Activated CD8-positive, alpha-beta memory T cell treated with anti-CD3 and anti-CD28 coated beads for 1 hour (primary cell): ENCODE data around the gene CTIF.

Experiments used
- DNase-seq, 2 donors: peaks; one replicate each; pipeline ENCODE4 v3.0.0-alpha.2; 2020; ENCODE audit warnings: low read depth in 1 of 2; ENCODE audit errors: extremely low read depth in 1 of 2

Gene CTIF

DNA sequence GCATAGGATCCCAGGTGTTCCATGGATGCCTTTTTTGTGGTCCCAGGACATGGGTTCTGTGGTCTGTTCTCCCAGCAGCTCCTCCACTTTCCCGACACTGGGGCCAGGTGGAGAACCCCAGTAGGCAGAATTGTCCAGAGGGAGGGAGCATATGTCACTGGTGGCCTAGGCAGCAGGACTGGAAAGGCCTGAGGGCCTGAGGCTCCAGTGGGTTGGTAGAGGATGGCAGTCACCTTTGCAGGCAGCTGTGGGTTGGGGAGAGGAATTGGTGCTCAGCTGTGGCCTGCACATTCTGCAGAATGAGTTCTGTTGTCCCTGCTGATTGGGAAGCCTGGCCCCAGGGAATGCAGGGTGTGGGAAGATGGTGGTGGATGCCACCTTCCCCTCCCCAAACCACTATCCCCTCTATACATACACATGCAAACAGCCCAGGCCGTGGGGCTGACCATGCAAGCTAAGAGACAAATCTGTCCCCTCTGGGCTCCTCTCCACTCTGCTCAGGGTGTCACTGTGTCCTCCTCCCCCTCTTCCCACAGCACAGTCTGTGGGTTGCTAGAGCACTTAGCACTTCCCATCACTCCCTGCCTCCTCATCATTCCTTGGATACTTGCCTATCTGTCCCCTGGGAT is 11.4 kb downstream of the CTIF start:
- DNase-seq, result no peak

DNA sequence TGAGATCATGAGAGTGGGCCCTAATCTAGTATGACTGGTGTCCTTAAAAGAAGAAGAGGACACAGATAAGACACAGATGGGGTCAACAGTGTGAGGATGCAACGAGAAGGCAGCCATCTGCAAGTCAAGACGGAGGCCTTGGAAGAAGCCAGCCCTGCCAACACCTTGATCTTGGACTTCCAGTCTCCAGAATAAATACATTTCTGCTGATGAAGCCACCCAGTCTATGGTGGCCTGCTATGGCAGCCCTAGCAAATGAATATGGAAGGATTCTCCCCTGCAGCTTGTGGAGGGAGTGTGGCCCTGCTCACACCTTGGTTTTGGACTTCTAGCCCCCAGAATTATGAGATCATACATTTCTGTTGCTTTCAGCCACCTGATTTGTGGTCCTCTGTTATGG is 12.3 kb downstream of the CTIF start:
- no peak for DNase-seq

DNA sequence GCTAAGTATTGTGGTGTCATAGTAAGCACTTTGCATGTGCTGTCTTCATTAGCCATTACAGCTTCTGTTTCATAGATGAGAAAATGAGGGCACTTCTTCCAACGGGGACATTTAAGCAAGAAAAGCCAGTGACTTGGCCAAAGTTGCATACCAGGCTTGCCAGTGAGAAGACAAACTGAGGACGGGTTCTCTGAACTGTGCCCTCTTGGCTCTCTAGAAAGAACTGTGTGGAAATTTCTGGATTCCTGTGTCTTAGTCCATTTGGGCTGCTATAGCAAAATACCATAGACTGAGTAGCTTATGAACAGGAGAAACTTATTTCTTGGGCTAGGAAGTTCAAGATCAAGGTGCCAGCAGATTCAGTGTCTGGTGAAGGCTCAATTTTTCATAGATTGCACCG is 13.3 kb downstream of the CTIF start:
- DNase-seq, result no peak

DNA sequence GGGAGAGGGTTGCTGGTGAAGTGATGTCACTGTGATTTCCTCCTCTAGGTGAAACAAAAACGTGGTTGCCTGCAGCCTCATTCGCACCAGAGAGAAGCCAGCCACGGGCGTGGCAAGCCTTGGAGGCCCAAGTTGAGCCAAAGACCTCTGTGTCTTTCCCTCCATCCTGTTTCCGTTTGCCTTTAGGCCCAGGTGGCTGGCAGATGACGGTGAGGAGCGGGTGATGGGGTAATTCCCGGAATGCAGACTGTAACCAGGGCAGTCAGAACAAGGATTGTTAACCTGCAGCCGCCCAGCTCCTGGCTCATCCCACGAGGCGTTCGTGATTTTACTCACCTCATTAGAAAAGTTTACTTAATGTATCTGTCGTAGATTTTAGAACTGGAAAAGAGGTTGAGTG is 14.4 kb downstream of the CTIF start:
- no peak for DNase-seq

DNA sequence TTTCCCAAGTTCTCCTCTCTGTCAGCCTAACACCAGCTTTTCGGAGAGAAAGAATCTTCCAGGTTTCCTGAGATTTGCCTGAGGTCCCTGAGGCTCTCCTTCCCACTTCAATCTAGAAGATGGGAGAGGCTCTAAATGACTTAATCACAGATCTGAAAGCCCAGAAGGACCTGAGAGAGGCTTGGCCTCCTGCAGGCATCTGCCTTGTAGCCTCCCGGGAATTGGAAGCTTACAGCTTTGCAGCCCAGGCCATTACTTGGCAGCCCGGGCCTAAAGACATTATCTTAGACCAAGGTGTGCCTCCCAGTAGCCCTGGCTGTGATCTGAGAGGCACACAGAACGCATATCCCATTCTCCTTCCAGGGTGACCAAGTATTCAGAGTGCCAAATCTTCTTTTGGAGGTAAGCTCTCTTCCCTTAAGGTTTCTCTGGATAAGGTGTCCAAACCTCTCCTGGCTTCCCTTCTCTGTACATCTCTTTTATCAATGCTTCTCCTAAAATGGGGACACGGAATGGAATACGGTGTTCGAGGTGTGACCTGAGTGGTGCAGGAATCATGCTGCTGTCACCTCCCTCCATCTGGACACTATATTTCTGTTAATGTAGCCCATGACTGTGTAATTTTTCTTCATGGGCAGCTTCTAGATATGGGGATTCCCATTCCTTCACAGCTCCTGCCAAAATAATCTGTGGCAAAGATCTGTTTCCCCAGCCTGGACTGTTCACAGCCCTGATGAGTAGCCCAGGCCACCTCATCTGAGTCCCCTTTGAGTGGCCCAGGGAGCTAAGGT is 16.0 kb downstream of the CTIF start:
- DNase-seq, result no peak

DNA sequence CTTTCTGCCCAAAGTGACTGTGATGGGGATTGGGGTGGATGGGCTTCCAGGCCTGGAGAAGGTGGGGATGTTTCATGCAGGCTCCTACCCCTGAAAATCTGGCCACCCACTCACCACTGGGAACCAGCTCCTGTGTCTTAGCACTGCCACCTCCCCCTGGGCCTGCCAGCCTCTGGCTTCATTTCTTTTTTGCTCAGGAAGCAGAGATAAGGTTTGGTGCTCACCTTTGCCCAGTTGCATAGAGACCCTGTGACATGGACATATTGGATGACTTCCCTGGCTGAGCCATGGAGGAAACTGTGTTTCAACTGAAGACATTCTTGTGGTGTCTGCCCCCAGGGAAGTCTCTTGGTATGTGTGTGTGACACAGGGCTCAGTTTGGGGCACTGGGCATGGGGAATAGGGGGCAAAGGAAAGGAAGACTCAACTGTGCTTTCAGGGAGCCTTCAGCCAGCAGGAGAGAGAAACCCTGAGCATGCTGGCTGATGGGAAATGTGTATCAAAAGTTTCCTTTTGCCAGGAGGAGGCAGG is 16.7 kb downstream of the CTIF start:
- no peak for DNase-seq

DNA sequence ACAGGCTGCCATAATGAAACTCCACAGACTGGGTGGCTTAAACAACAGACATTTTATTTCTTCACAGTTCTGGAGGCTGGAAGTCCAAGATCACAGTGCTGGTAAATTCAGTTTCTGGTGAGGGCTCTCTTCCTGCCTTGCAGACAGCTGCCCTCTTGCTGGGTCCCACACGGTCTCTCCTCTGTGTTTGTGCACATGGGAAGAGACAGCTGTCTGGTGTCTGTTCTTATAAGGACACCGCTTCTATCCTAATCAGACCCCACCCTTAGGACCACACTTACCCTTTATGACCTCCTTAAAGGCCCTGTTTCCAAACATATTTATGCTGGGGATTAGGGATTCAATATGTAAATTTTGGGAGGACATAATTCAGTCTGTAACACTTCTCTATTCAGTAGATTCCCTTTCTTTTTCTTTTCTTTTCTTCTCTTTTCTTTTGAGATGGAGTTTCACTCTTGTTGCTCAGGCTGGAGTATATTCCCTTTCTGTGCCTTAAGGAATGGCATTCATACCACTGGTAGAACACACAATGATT is 18.9 kb downstream of the CTIF start:
- DNase-seq, result no peak

DNA sequence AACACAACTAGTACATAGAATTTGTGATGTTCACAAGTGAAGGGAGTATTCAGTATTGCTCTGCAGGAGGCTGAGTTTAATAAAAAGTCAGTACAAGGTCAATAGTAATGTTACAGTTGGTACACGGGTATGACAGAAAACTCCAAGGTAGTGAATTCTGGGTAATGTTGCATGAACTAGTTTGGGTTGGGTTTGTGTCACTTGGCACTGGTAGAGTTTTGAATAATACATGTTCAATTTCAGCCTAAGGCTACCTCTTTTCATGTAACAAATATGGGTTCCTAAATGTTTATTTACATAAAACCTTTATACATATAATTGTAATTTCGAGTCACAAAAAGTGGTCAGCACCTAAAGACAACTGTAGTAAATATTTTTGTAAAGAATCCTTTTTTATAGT is 19.4 kb downstream of the CTIF start:
- DNase-seq, result no peak

DNA sequence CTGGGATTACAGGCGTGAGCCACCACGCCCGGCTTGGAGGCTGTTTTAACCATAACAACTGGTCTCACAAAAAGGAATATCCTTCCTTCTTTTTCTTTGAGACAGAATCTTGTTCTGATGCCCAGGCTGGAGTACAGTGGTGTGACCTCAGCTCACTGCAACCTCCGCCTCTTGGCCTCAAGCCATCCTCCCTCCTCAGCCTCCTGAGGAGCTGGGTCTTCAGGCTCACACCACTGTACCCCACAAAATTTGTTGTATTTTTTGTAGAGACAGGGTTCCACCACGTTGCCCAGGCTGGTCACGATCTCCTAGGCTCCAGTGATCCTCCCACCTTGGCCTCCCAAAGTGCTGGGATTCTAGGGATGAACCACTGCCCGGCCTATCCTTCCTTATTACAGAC is 21.7 kb downstream of the CTIF start:
- DNase-seq, result no peak

DNA sequence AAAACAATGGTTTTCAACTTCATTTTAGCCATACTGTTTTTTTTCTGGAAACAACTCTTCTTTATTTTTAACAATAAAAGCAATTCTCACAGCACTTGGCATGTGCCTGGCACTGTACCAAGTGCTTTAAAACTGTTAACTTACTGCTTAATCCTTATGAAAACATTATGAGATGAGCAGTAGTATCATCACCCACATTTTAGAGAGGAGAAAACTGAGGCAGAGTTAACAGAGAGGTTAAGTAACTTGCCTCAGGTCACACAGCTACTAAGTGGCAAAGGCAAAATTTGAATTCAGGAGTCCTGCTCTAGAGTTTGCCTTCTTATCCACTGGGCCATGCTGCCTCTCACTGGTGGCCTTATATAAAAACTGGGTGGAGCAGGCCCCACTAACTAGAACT is 23.2 kb downstream of the CTIF start:
- no peak for DNase-seq

DNA sequence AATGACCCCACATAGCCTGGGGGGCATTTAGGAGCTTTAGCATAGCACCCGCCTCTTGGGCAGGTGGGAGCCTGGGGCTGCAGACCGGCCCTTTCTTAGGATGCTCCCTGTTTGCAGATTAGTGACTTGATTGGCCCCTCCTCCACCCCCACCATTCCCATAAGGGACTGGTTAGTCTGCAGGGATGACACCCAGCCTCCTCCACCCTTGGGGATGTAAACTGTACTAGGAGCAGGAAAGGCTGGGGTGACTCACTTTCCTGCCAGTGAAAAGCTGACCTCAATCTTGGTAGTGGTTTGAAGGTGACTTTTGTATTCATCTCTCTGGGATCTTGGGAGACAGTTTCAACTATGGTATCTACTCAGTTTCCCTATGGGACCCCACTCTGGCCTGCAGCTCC is 24.2 kb downstream of the CTIF start:
- no peak for DNase-seq

DNA sequence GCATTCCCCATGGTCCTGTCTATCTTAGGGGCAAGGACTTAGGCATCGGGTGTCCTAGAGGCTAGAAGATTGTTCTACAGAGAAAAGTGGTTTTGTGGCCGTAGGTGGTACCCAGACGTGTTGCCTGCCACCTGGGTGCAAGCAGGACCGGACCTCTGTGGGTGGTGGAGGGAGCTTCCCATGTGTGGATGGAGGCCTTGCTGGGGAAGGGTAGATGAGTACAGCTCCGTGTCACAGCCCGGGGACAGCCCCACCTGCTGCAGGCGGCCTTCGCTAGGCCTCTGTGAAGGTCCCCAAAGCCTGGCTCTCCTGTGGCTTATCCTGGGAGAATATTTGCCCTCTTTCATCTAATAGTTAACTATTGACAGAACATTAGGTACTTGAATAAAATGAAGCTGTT is 25.3 kb downstream of the CTIF start:
- DNase-seq, result no peak

DNA sequence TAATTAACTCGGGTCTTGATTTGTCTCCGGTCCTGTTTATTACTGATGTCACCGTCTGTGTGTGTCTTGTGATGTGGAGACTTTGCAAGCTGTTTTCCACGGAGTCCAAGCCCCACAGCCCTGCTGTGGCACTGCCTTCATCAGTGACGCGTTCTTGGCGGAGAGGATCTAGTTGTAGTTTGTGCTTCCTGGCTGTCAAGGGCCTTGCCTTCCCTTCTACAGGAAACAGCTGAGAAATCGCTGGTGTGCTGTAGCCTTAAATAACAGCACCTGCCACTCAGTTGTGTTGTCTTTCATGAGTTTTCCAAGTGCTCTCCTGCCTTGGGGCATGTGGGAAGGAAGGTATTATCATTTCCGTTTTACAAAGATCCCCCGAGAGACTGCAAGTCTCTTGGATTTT is 26.3 kb downstream of the CTIF start:
- DNase-seq, result no peak

DNA sequence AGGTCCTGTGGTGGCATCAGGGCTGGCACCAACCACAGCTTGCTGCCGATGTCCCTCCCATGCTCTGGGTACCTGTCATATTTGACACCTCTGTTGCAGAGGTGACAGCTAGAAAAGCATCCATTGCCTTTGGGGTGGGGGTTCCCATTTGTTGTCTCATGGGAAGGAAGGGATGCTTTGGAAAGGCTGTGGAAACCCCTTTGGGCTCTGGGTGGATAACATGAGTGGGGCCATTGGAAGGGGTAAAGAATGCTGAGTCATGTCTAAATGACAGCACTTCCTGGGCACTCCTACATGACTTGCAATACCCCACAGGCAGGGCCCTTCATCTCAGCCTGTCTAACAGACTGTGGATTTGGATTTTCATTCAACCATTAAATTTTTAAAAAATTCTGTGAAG is 27.8 kb downstream of the CTIF start:
- DNase-seq, result no peak

DNA sequence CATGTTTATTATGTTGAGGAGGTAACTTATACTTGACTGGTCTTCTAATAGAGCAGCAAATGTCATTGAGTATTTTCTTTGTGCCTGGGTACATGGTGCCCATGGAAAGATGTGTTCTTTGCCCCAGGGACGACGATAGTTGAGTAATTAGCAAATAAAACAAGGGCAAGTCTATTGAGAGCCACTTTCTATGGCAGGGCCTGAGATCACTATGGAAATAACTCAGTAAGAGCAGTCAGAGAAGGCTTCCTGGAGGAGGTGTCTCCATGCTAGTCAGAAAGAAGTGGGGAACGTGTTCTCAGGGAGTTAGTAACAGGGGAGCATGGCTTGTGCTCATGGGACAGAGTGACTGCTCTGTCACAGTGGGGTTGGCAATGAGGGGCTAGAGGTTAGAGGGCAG is 28.6 kb downstream of the CTIF start:
- DNase-seq, result no peak

DNA sequence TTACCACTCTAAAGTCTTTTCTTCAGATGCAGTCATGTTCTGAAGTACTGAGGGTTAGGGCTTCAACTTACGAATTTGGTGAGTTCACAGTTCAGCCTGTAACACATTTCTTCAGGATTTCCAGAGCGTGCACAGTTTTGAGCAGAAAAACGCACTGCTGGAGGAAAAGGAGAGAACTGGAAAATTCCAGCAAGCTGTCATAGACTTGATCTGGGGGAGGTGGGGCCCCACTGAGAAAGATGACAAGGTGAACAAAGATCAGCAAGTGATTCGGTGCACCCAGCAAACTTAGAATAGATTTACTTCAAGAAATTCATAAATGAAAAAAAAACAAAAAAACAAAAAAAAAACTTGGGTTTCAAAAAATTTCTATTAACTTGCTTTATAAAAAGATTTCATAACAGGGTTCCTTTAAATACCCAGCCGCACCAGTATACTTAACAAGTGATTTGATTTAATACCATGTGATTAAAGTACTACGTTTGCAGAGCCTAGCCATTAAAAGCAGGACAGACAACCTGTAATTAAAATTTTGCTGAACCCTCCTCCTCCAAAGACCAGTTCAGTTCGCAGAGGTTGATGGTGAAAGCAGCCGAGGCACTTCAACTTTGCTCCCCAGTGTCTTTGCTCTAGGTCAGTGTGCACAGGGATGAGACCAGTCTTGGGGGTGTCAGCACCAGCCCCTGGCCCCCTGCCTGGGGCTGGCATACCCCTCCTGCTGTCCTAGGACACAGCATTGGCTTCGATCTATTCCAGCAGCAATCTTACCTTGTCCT is 30.5 kb downstream of the CTIF start:
- DNase-seq, result no peak

DNA sequence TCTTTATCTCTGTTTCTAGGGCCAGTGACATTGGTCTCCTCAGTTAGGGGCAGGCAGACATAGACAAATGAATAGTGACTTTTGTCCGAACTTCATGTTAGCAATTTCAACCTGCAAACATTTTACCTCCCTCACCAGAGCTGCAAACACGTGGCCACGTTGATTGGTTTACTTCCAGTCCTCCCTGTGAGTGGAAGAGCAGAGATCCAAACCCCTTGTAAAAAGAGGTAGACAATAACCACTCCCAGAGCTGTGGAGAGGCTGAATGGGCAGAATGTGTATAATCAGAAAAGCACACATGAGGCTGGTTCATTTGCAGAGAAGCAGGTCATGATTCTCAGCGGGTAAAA is 31.1 kb downstream of the CTIF start:
- DNase-seq, result no peak

DNA sequence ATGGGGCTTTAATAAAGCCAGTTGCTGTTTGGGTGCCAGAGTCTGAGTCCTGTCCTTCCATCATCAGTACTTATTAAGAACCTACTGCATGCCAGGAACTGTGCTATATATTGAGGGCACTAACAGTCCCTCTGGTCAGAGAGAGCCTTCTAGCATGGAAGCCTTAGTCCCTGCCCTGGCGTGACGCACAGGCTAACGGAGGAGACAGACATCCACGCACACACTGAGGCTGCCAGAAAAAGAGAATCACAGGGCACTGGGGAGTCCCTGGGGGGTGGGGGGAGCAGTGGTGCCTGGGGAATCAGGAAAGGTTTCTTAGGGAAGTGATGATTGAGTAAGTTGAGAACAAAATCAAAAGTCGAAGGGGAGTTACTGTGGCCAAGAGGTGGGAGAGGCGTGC is 31.5 kb downstream of the CTIF start:
- DNase-seq, result no peak

DNA sequence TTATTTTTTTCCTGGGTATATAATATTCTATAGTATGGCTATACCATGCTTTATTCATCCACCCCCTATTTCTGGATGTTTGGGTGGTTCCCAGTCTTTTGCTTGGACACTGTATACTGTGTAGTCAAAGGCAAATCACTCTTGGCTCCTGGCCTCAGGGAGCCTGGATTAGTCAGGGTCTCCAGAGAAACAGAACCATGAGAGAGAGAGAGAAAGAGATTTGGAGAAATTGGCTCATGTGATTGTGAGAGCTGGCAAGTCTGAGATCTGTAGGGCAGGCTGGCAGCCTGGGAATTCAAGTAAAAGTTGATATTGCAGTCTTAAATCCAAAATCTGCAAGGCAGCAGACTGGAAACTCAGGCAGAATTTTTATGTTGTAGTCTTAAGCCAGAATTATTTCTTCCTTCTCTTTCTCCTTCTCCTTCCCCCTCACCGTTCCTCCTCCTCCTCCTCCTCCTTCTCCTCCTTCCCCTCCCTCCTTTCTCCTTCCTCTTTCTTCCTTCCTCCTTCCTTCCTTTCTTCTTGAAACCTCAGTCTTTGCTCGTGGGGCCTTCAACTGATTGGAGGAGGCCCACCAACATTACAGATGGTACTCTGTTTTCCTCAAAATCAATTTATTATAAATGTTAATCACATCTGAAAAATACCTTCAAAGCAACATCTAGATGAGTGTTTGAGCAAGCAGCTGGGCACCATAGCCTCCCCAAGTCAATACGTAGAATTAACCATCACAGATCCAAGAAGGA is 33.0 kb downstream of the CTIF start:
- no peak for DNase-seq

DNA sequence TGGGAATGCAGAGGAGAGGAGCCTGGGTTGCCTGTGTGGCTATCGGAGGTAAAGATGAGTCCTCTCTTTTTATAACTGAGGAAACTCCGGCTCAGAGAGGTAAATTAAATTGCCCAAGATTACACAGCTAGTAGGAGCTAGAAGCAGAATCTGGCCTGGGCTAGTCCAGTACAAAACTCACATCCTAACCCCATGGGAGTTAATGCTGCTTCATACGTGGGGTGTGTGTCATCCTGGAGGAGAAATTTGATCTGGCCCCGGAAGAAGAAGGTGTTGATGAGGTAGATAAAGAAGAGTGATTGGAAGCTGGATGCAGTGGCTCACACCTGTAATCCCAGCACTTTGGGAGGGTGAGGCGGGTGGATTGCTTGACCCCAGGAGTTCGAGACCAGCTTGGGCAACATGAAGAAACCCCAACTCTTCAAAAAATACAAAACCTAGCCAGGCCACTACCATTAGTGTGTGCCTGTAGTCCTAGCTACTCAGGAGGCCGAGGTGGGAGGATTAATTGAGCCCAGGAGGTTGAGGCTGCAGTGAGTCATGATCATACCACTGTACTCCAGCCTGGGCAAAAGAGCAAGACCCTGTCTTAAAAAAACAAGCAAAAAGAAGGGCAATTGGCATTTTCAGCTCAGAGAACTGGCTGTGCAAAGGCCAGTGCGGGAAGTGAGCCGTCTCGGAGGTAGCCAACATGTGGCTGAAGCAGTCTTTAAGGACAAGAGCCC is 33.7 kb downstream of the CTIF start:
- DNase-seq, result no peak
